ENCODE results near the gene ARHGEF7. TPM values are rescaled to one million over a fixed set of nuclear protein-coding genes. Genes with fewer than 3 reads are reported as not detected.

Gene ARHGEF7
- total and polyA plus RNA-seq, 2 experiments from 2014 or later = 30.1 to 46.8 TPM

DNA sequence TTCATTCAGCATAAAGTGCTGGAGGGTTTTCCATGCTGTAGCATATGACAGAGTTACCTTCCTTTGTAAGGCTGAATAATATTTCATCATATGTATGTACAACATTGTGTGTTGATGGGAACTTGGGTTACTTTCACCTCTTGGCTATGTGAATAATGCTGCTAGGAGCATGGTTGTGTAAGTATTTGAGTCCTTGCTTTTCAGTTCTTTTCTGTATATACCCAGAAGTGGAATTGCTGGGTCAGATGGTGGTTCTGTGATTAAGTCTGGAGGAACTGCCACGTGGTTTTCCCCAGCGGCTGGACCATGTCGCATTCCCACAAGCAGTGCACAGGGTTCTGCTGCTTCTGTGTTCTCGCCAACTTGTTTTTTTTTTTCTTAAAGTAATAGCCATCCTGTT is 104.2 kb downstream of the ARHGEF7 start:
- Histone ChIP-seq H4K20me1 (ENCODE audit: insufficient read depth, poor library complexity, severe bottlenecking) (peaks cover 63% of the 10 kb centered on the region), H3K4me3 (no peak overlapping the region), H3K9me2 (replicated peaks; ENCODE audit: insufficient read depth) (no peaks in the 10 kb centered on the region), H3K79me2 (peaks cover 84% of the 10 kb centered on the region), H2AFZ (no peak overlapping the region), H3K27me3 (no peaks in the 10 kb centered on the region), H3K36me3 (replicated peaks; ENCODE audit: insufficient read depth, low read depth) (no peaks in the 10 kb centered on the region), H3K4me1 (ENCODE audit: insufficient read depth) (no peaks in the 10 kb centered on the region), H3K27ac (no peak overlapping the region), H3K9me3 (ENCODE audit: low read depth) (no peaks in the 10 kb centered on the region), H3K4me2 (no peak overlapping the region)
- DNase-seq (ENCODE audit: low spot score) = no peak
- TF ChIP-seq EZH2phosphoT487 (IDR thresholded peaks at IDR 0.05; ENCODE audit: low read depth, severe bottlenecking, unreplicated experiment) (no peak), EZH2 (IDR thresholded peaks at IDR 0.05; ENCODE audit: borderline replicate concordance) (no peak)
- TF ChIP-seq, protein P1, sequence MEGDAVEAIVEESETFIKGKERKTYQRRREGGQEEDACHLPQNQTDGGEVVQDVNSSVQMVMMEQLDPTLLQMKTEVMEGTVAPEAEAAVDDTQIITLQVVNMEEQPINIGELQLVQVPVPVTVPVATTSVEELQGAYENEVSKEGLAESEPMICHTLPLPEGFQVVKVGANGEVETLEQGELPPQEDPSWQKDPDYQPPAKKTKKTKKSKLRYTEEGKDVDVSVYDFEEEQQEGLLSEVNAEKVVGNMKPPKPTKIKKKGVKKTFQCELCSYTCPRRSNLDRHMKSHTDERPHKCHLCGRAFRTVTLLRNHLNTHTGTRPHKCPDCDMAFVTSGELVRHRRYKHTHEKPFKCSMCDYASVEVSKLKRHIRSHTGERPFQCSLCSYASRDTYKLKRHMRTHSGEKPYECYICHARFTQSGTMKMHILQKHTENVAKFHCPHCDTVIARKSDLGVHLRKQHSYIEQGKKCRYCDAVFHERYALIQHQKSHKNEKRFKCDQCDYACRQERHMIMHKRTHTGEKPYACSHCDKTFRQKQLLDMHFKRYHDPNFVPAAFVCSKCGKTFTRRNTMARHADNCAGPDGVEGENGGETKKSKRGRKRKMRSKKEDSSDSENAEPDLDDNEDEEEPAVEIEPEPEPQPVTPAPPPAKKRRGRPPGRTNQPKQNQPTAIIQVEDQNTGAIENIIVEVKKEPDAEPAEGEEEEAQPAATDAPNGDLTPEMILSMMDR (IDR thresholded peaks at IDR 0.05; ENCODE audit: poor library complexity) = no peak
- WGBS (ENCODE audit: low lambda C conversion rate, missing lambda C conversion rate) = 69% methylated on average over 4 of the region's 4 CpGs

GRCh38 chr13:111219950-111220349 is 104.8 kb downstream of the ARHGEF7 start:
- no peak for TF ChIP-seq EZH2phosphoT487 (IDR thresholded peaks at IDR 0.05; ENCODE audit: low read depth, severe bottlenecking, unreplicated experiment)
- Histone ChIP-seq H3K4me2 (no peak overlapping the region), H3K4me3 (no peak overlapping the region), H3K27me3 (no peaks in the 10 kb centered on the region), H3K9me3 (ENCODE audit: low read depth) (no peaks in the 10 kb centered on the region), H3K27ac (no peak overlapping the region), H4K20me1 (ENCODE audit: insufficient read depth, poor library complexity, severe bottlenecking) (peaks cover 63% of the 10 kb centered on the region), H3K4me1 (ENCODE audit: insufficient read depth) (no peaks in the 10 kb centered on the region), H3K36me3 (replicated peaks; ENCODE audit: insufficient read depth, low read depth) (no peaks in the 10 kb centered on the region), H2AFZ (no peak overlapping the region), H3K9me2 (replicated peaks; ENCODE audit: insufficient read depth) (no peaks in the 10 kb centered on the region), H3K79me2 (peaks cover 84% of the 10 kb centered on the region)
- no peak for DNase-seq (ENCODE audit: low spot score)
- 97% methylated on average over 8 of the region's 8 CpGs for WGBS (ENCODE audit: low lambda C conversion rate, missing lambda C conversion rate)

DNA sequence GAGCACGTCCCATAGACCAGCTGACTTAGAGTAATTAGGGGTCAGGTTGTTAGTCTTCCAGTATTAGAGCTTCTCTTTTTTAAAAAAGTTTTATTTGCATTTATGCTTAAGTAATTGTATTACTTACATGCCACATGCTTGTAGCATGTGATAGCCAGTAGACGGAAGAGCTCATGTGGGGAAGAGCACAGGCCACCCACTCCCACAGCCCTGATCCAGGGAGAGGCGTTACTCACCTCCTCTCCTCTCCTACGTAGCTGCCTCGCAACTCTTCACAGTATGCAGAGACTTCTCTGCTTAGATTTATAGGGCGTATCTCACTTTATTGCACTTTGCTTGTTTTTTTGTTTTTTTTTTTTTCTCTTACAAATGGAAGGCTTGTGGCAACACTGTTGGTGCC is 110.1 kb downstream of the ARHGEF7 start:
- no peaks in the 10 kb centered on the region for H3K27me3 ChIP-seq
- no peaks in the 10 kb centered on the region for H3K4me1 ChIP-seq (ENCODE audit: insufficient read depth)
- H3K9me3 ChIP-seq (ENCODE audit: low read depth) = no peaks in the 10 kb centered on the region
- DNase-seq (ENCODE audit: low spot score) = no peak
- H3K4me2 ChIP-seq = no peak overlapping the region
- 98% methylated on average over 6 of the region's 6 CpGs for WGBS (ENCODE audit: low lambda C conversion rate, missing lambda C conversion rate)
- H4K20me1 ChIP-seq (ENCODE audit: insufficient read depth, poor library complexity, severe bottlenecking) = peaks cover 58% of the 10 kb centered on the region
- H3K79me2 ChIP-seq = peaks cover 72% of the 10 kb centered on the region
- TF ChIP-seq EZH2phosphoT487 (IDR thresholded peaks at IDR 0.05; ENCODE audit: low read depth, severe bottlenecking, unreplicated experiment) (no peak), EZH2 (IDR thresholded peaks at IDR 0.05; ENCODE audit: borderline replicate concordance) (no peak)
- TF ChIP-seq, protein P1 (IDR thresholded peaks at IDR 0.05; ENCODE audit: poor library complexity) = no peak
- no peaks in the 10 kb centered on the region for H3K36me3 ChIP-seq (replicated peaks; ENCODE audit: insufficient read depth, low read depth)
- H3K9me2 ChIP-seq (replicated peaks; ENCODE audit: insufficient read depth) = no peaks in the 10 kb centered on the region
- H2AFZ ChIP-seq = no peak overlapping the region
- H3K27ac ChIP-seq = no peak overlapping the region
- no peak overlapping the region for H3K4me3 ChIP-seq

GRCh38 chr13:111225810-111226546 is 110.9 kb downstream of the ARHGEF7 start:
- Histone ChIP-seq H3K27ac (no peak overlapping the region), H3K36me3 (replicated peaks; ENCODE audit: insufficient read depth, low read depth) (no peaks in the 10 kb centered on the region), H4K20me1 (ENCODE audit: insufficient read depth, poor library complexity, severe bottlenecking) (peaks cover 57% of the 10 kb centered on the region), H3K27me3 (no peaks in the 10 kb centered on the region), H3K4me2 (no peak overlapping the region), H3K9me2 (replicated peaks; ENCODE audit: insufficient read depth) (no peaks in the 10 kb centered on the region), H3K79me2 (peaks cover 72% of the 10 kb centered on the region), H3K4me1 (ENCODE audit: insufficient read depth) (no peaks in the 10 kb centered on the region), H3K9me3 (ENCODE audit: low read depth) (no peaks in the 10 kb centered on the region), H3K4me3 (no peak overlapping the region), H2AFZ (no peak overlapping the region)
- TF ChIP-seq EZH2phosphoT487 (IDR thresholded peaks at IDR 0.05; ENCODE audit: low read depth, severe bottlenecking, unreplicated experiment) (no peak), EZH2 (IDR thresholded peaks at IDR 0.05; ENCODE audit: borderline replicate concordance) (no peak)
- TF ChIP-seq, protein P1 (IDR thresholded peaks at IDR 0.05; ENCODE audit: poor library complexity) = no peak
- DNase-seq (ENCODE audit: low spot score) = no peak
- WGBS (ENCODE audit: low lambda C conversion rate, missing lambda C conversion rate) = 81% methylated on average over 7 of the region's 7 CpGs
